Left ventricle myocardium inferior (tissue), 1 donor: ENCODE data around the gene TRIP12. TPM values are rescaled to one million over a fixed set of nuclear protein-coding genes. Genes with fewer than 3 reads are reported as not detected.
"Not testable (repeated sequence)": the region's sequence is repeated elsewhere in the genome, so short reads cannot be mapped to it uniquely, and the experiment has no call there.

Experiments
- DNase-seq: peaks from one replicate; pipeline ENCODE4 v3.0.0-alpha.2; 2020
- H3K27ac ChIP-seq: fragments of 200-600 bp; replicated peaks from 2 replicates; pipeline ENCODE4 v1.8.0; 2021
- H3K27me3 ChIP-seq: fragments of 200-600 bp; 2 replicates; pipeline ENCODE4 v1.8.0; 2021; ENCODE audit warnings: low read depth
- H3K36me3 ChIP-seq: fragments of 200-600 bp; 2 replicates; pipeline ENCODE4 v1.8.0; 2021
- H3K4me1 ChIP-seq: fragments of 200-600 bp; 2 replicates; pipeline ENCODE4 v1.8.0; 2021
- H3K4me3 ChIP-seq: fragments of 200-600 bp; 2 replicates; pipeline ENCODE4 v1.8.0; 2021; ENCODE audit warnings: mild to moderate bottlenecking, moderate library complexity
- H3K9me3 ChIP-seq: fragments of 200-600 bp; replicated peaks from 2 replicates; pipeline ENCODE4 v1.8.0; 2021
- intact Hi-C: fragments of 100-400 bp; cut with micrococcal nuclease; formaldehyde crosslinking; loops from one replicate; pipeline ENCODE4 v1.11.0; 2022
- total RNA-seq: library from RNA; stranded (reverse); fragmentation: NEBNext Ultra II Directional; extraction: Animal tissue kit (Norgen Biotek cat#: 25700); gene quantifications from one replicate; pipeline ENCODE4 v1.2.1, GENCODE V29; 2021
- TF ChIP-seq, protein P1 (sequence below): fragments of 200-600 bp; IDR thresholded peaks from 2 replicates; pipeline ENCODE4 v1.8.0; 2021; ENCODE audit warnings: antibody characterized with exemption, mild to moderate bottlenecking, borderline replicate concordance
- donor health status: DM: no; HTN: yes; CAD: no; lungs with severe emphysema.

The TRIP12 gene
- total RNA-seq, 1 donor from 2014 or later = 194 TPM

DNA sequence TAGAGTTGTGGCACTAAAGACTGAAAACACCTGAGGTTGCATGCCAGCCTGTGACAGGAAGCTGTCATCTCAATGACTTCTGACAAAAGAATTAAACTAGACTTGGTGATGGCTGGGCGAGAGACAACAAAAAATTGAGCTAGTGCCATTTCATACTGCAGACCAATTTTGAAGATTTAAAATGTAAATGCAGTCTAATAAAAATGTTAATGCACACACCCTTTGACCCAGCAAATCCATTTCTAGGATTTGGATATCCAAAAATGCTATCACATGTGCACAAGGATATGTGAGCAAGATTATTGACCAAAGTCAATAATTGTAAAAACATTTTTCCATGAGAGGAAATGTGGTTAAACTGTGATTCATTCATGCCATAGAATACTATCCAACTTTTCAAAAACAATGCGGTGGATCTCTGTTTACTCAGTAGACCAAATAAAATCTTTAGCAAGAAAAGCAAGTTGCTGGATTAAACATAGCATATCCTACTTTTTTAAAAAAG, 6.1 kb upstream of the TRIP12 start:
- Histone ChIP-seq H3K4me1 (peaks cover 12% of the 10 kb centered on the region), H3K4me3 (no peak overlapping the region), H3K9me3 (no peaks in the 10 kb centered on the region), H3K27ac (no peak overlapping the region), H3K36me3 (no peaks in the 10 kb centered on the region), H3K27me3 (no peaks in the 10 kb centered on the region)
- intact Hi-C loops = no loop called here
- TF ChIP-seq, protein P1, sequence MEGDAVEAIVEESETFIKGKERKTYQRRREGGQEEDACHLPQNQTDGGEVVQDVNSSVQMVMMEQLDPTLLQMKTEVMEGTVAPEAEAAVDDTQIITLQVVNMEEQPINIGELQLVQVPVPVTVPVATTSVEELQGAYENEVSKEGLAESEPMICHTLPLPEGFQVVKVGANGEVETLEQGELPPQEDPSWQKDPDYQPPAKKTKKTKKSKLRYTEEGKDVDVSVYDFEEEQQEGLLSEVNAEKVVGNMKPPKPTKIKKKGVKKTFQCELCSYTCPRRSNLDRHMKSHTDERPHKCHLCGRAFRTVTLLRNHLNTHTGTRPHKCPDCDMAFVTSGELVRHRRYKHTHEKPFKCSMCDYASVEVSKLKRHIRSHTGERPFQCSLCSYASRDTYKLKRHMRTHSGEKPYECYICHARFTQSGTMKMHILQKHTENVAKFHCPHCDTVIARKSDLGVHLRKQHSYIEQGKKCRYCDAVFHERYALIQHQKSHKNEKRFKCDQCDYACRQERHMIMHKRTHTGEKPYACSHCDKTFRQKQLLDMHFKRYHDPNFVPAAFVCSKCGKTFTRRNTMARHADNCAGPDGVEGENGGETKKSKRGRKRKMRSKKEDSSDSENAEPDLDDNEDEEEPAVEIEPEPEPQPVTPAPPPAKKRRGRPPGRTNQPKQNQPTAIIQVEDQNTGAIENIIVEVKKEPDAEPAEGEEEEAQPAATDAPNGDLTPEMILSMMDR = no peak
- DNase-seq = no peak

DNA sequence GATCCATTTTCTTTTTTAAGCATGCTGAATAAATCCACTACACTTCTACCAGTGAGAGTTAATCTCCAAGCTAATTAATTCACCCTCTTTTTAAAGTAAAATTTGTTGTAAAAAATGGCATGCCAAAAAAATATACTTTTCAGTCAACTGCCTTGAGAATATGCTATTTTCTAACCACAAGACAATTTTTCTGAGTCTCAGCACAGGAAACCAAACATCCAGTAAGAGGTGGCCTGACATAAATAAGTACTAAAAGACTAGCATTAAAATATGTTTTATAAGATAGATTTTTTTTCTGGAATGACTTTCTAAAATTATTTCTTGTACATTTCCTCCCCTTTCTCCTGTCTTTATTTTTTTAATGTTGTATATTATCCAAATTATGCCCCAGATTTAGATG, 3.4 kb upstream of the TRIP12 start:
- no peaks in the 10 kb centered on the region for H3K36me3 ChIP-seq
- H3K4me3 ChIP-seq = no peak overlapping the region
- no peak overlapping the region for H3K27ac ChIP-seq
- TF ChIP-seq, protein P1 = no peak
- no peaks in the 10 kb centered on the region for H3K9me3 ChIP-seq
- H3K4me1 ChIP-seq = peaks cover 37% of the 10 kb centered on the region
- no peak for DNase-seq
- intact Hi-C loops = no loop called here
- H3K27me3 ChIP-seq = no peaks in the 10 kb centered on the region

DNA sequence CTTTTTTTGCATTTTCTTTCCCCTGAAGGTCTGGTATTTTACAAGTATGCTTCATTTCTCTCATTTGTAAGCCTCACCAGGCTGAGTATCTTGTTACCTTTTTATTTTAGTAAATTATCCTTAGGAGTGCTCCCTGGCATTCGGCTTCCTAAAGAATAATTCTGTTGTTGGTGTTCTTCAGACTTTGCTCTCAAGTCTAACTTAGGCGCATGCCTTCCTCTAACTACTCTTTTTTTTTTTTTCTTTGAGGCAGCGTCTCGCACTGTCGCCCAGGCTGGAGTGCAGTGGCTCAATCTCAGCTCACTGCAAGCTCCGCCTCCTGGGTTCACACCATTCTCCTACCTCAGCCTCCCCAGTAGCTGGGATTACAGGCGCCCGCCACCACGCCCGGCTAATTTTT, 2.7 kb upstream of the TRIP12 start:
- intact Hi-C loops, H3K27ac ChIP-seq, H3K9me3 ChIP-seq: not testable (repeated sequence)

DNA sequence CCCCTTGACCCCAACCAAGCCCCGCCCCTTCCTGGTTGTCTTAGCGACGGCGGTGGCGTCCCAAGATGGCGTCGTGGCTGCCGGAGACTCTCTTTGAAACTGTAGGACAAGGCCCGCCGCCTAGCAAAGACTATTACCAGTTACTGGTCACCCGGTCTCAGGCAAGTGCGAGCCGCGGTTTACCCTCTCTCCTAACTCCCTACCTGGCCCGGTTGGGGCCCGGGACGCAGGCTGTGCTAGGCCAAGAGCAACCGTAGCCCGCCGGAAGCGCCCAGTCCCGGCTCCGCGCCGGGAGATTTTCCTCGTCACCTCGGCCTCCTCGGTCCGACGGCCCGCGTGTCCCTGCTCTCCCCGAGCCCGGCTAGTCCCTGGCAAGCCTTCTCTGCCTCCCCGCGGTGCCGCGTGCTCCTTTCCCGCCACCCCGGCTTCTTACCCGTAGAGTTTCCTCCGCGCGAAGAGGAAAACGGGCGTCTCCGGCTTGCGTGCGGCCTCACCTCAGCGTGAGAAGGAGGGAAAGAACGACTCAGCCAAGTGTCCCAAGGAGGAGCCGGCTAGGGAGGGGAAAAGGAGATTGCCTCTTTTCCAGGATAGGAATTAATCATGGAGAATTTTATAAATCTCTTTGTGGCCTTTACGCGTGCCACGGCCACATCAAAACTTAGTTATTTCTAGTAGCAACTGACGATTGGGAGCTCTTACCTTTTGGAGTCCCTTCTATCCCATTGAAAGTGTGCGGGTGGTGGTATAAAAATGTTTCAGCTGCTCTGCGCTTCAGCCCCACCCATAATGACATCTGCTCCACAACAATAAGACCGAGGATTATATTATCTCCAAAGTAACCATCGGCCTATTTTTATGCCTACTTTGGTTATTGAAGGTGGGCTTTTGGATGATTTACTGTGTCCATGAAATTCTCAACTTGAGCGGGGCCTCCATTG, 909 bp upstream of the TRIP12 start, which contains the start of gene FBXO36:
TSS of gene FBXO36 (plus strand) at position 55 of the 938 bp plus-strand sequence. CDS start at position 66, 11 bp downstream.
- peak; percentile 89 for DNase-seq
- intact Hi-C loops = no loop called here
- TF ChIP-seq, protein P1 = no peak
- H3K4me3 ChIP-seq = peak within 1 kb of the TSS; percentile 83
- H3K36me3 ChIP-seq = no peaks in the 10 kb centered on the region
- H3K27ac ChIP-seq = peak within 1 kb of the TSS; percentile 99
- no peaks in the 10 kb centered on the region for H3K9me3 ChIP-seq
- peaks cover 56% of the 10 kb centered on the region for H3K4me1 ChIP-seq
- H3K27me3 ChIP-seq = no peaks in the 10 kb centered on the region

More for the DNA sequence above, 2.7 kb upstream of the TRIP12 start:
- not testable (repeated sequence) for H3K36me3 ChIP-seq, DNase-seq, H3K4me3 ChIP-seq, H3K27me3 ChIP-seq
- H3K4me1 ChIP-seq = peaks cover 44% of the 10 kb centered on the region

DNA sequence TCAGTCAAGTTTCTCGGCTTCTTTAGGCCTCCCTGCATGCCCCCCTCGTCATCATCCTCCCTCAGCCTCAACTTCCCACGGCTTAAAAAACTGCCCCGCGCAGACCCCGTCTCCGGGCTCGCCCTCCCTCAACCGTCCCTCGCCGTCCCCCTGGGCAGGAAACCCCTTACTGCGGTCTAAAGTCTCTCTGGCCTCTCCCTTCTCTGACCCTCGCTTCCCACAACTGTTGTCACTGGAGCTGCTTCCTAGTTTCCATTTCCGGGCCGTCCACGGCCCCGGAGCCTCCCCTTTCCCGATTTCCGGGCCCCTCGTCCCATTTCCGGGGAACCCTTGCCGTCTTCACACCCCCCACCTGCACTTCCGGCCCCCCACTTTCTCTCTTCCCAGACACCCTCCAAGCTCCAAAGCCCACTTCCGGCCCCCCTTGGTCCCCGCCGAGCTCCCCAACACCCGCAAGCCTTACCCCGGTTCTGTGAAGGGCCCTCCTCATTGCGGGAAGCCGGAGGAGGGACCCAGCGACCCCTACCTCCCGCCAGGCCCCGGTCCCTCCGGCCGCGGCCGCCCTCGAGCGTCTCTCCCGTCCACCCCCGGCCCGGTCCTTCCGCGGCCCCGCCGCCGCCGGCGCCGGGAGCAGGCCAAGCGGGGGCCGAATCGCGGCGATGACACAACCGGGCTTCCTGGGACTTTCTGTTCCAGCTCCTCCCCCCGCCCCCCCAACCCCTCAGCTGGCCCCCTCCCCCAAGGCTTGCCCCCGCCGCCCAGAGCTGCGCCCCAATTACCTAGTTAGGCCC, 513 bp downstream of the TRIP12 start:
- no peaks in the 10 kb centered on the region for H3K9me3 ChIP-seq
- H3K4me3 ChIP-seq = peak overlapping the region; percentile 83
- H3K27ac ChIP-seq = peak overlapping the region; percentile 99
- intact Hi-C loops = no loop called here
- TF ChIP-seq, protein P1 = no peak
- peak; percentile 70 for DNase-seq
- H3K4me1 ChIP-seq = peaks cover 63% of the 10 kb centered on the region
- H3K27me3 ChIP-seq = no peaks in the 10 kb centered on the region
- no peaks in the 10 kb centered on the region for H3K36me3 ChIP-seq
